Caco-2 (cell line): Measurements from ENCODE around the gene CDCP1. TPM values are rescaled to one million over a fixed set of nuclear protein-coding genes. Genes with fewer than 3 reads are reported as not detected.

Experiments
- BruUV-seq: library from RNA; stranded (reverse); fragments of 400-500 nt; replicated peaks from 2 replicates; lab custom pipeline; 2021; lab: Mats Ljungman, UMichigan
- CTCF ChIA-PET: fragments of 300-600 bp; sonication (Branson Sonifier 250); formaldehyde crosslinking; loops from one replicate; lab custom pipeline; 2022; ENCODE audit warnings: antibody characterized with exemption; lab: Charles Lee
- POLR2A ChIA-PET: fragments of 300-600 bp; sonication (Branson Sonifier 250); formaldehyde crosslinking; loops from one replicate; lab custom pipeline; 2022; ENCODE audit warnings: antibody characterized with exemption; lab: Charles Lee
- DNase-seq, 2 experiments: peaks; one replicate each; pipeline versions ENCODE4 v3.0.0 to v3.0.0-alpha.2; 2020 to 2022
- H3K27me3 ChIP-seq: replicated peaks from 2 replicates; pipeline ENCODE4 v1.6.0; 2011; ENCODE audit warnings: low read length; ENCODE audit not compliant: control insufficient read depth, insufficient read depth
- H3K36me3 ChIP-seq: 2 replicates; pipeline ENCODE4 v1.5.1; 2011; ENCODE audit warnings: low read length; ENCODE audit not compliant: control insufficient read depth, insufficient read depth
- H3K4me1 ChIP-seq: fragments of 250-450 bp; sonication (Bioruptor Pico); 2 replicates; pipeline ENCODE4 v1.5.1; 2020; ENCODE audit warnings: mild to moderate bottlenecking
- H3K4me3 ChIP-seq: 2 replicates; pipeline ENCODE4 v1.5.1; 2011; ENCODE audit warnings: low read depth, mild to moderate bottlenecking, control low read depth, low read length
- H3K9me3 ChIP-seq: fragments of 250-450 bp; sonication (Bioruptor Pico); 2 replicates; pipeline ENCODE4 v1.5.1; 2020; ENCODE audit warnings: mild to moderate bottlenecking, moderate library complexity
- H3K27ac Mint-ChIP-seq: one replicate; pipeline ENCODE4 v1.8.0; 2022; ENCODE audit warnings: mixed read lengths; ENCODE audit not compliant: unreplicated experiment
- H3K27me3 Mint-ChIP-seq: one replicate; pipeline ENCODE4 v1.8.0; 2022; ENCODE audit warnings: mixed read lengths; ENCODE audit not compliant: insufficient read depth, unreplicated experiment
- H3K36me3 Mint-ChIP-seq: one replicate; pipeline ENCODE4 v1.8.0; 2022; ENCODE audit warnings: mild to moderate bottlenecking, mixed read lengths; ENCODE audit not compliant: insufficient read depth, unreplicated experiment
- H3K4me1 Mint-ChIP-seq: one replicate; pipeline ENCODE4 v1.8.0; 2022; ENCODE audit warnings: low read depth, mixed read lengths; ENCODE audit not compliant: unreplicated experiment
- H3K4me3 Mint-ChIP-seq: one replicate; pipeline ENCODE4 v1.8.0; 2022; ENCODE audit warnings: mild to moderate bottlenecking, moderate library complexity, mixed read lengths; ENCODE audit not compliant: unreplicated experiment
- H3K9me3 Mint-ChIP-seq: one replicate; pipeline ENCODE4 v1.8.0; 2022; ENCODE audit warnings: mixed read lengths; ENCODE audit not compliant: unreplicated experiment
- CTCF ChIP-seq, 2 experiments: fragments of 200-600 bp in 1 of 2; IDR thresholded peaks; 1 replicate in 1 of 2; 2 replicates in 1 of 2; pipeline versions ENCODE4 v1.5.1 to v1.8.0; 2011 to 2022; ENCODE audit warnings: antibody characterized with exemption in 1 of 2, control low read depth in 1 of 2, inconsistent platforms in 1 of 2, low read depth in 1 of 2, low read length in 1 of 2, mild to moderate bottlenecking in 1 of 2, moderate library complexity in 1 of 2; ENCODE audit not compliant: insufficient read depth in 1 of 2, severe bottlenecking in 1 of 2, unreplicated experiment in 1 of 2
- intact Hi-C: fragments of 100-400 bp; cut with micrococcal nuclease; formaldehyde crosslinking; loops from one replicate; pipeline ENCODE4 v1.10.0; 2022; ENCODE audit not compliant: unreplicated experiment
- total RNA-seq: library from RNA; stranded (reverse); gene quantifications from 2 replicates; pipeline ENCODE4 v1.2.3, GENCODE V29; 2022

Gene CDCP1
- total RNA-seq, 1 experiment from 2014 or later = 22.5 TPM

GRCh38 chr3:45043728-45044299, 102.4 kb downstream of the CDCP1 start:
- ChIA-PET CTCF (interaction anchor here (0.7 to 3.8 kb wide), 2 partner anchors 166 to 330 kb away, joined by 4 to 66 read pairs; no protein-coding TSS in a partner anchor), POLR2A (no interaction called here)
- Mint-ChIP-seq H3K27me3 (peaks cover 4% of the 10 kb centered on the region), H3K27ac (no peak overlapping the region), H3K36me3 (no peaks in the 10 kb centered on the region), H3K4me3 (no peak overlapping the region), H3K4me1 (peaks cover 6% of the 10 kb centered on the region), H3K9me3 (no peaks in the 10 kb centered on the region)
- no peaks in the 10 kb centered on the region for H3K9me3 ChIP-seq
- no peak overlapping the region for H3K4me3 ChIP-seq
- BruUV-seq = no TSS peak
- no peaks in the 10 kb centered on the region for H3K27me3 ChIP-seq
- no peaks in the 10 kb centered on the region for H3K4me1 ChIP-seq
- intact Hi-C loops = loop anchor here (2.0 kb wide), 1 partner anchor 455 kb away; no protein-coding TSS in a partner anchor
- no peak for TF ChIP-seq CTCF (IDR thresholded peaks at IDR 0.05; ENCODE audit: insufficient read depth in 1 of 2, low read depth in 1 of 2, low read length in 1 of 2, severe bottlenecking in 1 of 2, unreplicated experiment in 1 of 2)
- no peaks in the 10 kb centered on the region for H3K36me3 ChIP-seq
- DNase-seq = no peak

GRCh38 chr3:45042162-45042561, 104.0 kb downstream of the CDCP1 start:
- no peaks in the 10 kb centered on the region for H3K9me3 ChIP-seq
- BruUV-seq = no TSS peak

GRCh38 chr3:45041666-45042065, 104.5 kb downstream of the CDCP1 start:
- no peak overlapping the region for H3K4me3 ChIP-seq
- H3K4me1 Mint-ChIP-seq = peaks cover 6% of the 10 kb centered on the region
- H3K27me3 Mint-ChIP-seq = peaks cover 4% of the 10 kb centered on the region
- no peaks in the 10 kb centered on the region for H3K36me3 ChIP-seq
- no peak overlapping the region for H3K4me3 Mint-ChIP-seq
- no peaks in the 10 kb centered on the region for H3K9me3 Mint-ChIP-seq
- no peaks in the 10 kb centered on the region for H3K9me3 ChIP-seq
- TF ChIP-seq CTCF (IDR thresholded peaks at IDR 0.05; ENCODE audit: insufficient read depth in 1 of 2, low read depth in 1 of 2, low read length in 1 of 2, severe bottlenecking in 1 of 2, unreplicated experiment in 1 of 2) = no peak
- H3K27me3 ChIP-seq = no peaks in the 10 kb centered on the region
- no peaks in the 10 kb centered on the region for H3K36me3 Mint-ChIP-seq
- H3K4me1 ChIP-seq = no peaks in the 10 kb centered on the region
- ChIA-PET POLR2A (no interaction called here), CTCF (interaction anchor here (0.7 to 3.8 kb wide), 5 partner anchors 9 to 168 kb away, joined by 3 to 66 read pairs (median 3); no protein-coding TSS in a partner anchor)
- BruUV-seq = no TSS peak
- DNase-seq = no peak
- intact Hi-C loops = loop anchor here (2.0 kb wide), 1 partner anchor 457 kb away; no protein-coding TSS in a partner anchor
- no peak overlapping the region for H3K27ac Mint-ChIP-seq

More at GRCh38 chr3:45042162-45042561, 104.0 kb downstream of the CDCP1 start:
- no peaks in the 10 kb centered on the region for H3K36me3 Mint-ChIP-seq
- no peaks in the 10 kb centered on the region for H3K4me1 ChIP-seq
- H3K27ac Mint-ChIP-seq = no peak overlapping the region
- peaks cover 6% of the 10 kb centered on the region for H3K4me1 Mint-ChIP-seq
- no peak for TF ChIP-seq CTCF (IDR thresholded peaks at IDR 0.05; ENCODE audit: insufficient read depth in 1 of 2, low read depth in 1 of 2, low read length in 1 of 2, severe bottlenecking in 1 of 2, unreplicated experiment in 1 of 2)
- no peaks in the 10 kb centered on the region for H3K9me3 Mint-ChIP-seq
- H3K27me3 Mint-ChIP-seq = peaks cover 4% of the 10 kb centered on the region
- ChIA-PET CTCF (interaction anchor here (1.0 to 3.8 kb wide), 4 partner anchors 13 to 252 kb away, joined by 3 to 66 read pairs (median 5); no protein-coding TSS in a partner anchor), POLR2A (interaction anchor here (1.1 kb wide), 1 partner anchor 168 kb away, joined by 4 read pairs; no protein-coding TSS in a partner anchor)
- H3K36me3 ChIP-seq = no peaks in the 10 kb centered on the region
- H3K4me3 ChIP-seq = no peak overlapping the region
- H3K27me3 ChIP-seq = no peaks in the 10 kb centered on the region
- no peak overlapping the region for H3K4me3 Mint-ChIP-seq
- intact Hi-C loops = loop anchor here (2.0 kb wide), 1 partner anchor 457 kb away; no protein-coding TSS in a partner anchor
- DNase-seq = no peak
